A549 treated with GW870086 at 1 μM for 4 hours (cell line): Measurements from ENCODE around the gene SNRNP40. TPM values are rescaled to one million over a fixed set of nuclear protein-coding genes. Genes with fewer than 3 reads are reported as not detected.

ENCODE experiments used
- total RNA-seq: library from RNA; stranded (reverse); fragments of 200-300 nt; extraction: Qiagen RNA extraction; gene quantifications from 5 replicates; pipeline ENCODE4 v1.2.3, GENCODE V29; 2022; ENCODE audit warnings: low read depth

Gene SNRNP40
- total RNA-seq = 40.4 to 45.9 TPM (median 44.5 TPM) in 5 replicates

GRCh38 chr1:31296486-31297276, at the start of gene SNRNP40, which contains the start of gene ZCCHC17:
TSS of gene SNRNP40 (minus strand) at chr1:31296788. CDS start at chr1:31296751, 37 bp downstream.
TSS of gene ZCCHC17 (plus strand) at chr1:31297032. CDS start at chr1:31310099, 13,067 bp downstream.

DNA sequence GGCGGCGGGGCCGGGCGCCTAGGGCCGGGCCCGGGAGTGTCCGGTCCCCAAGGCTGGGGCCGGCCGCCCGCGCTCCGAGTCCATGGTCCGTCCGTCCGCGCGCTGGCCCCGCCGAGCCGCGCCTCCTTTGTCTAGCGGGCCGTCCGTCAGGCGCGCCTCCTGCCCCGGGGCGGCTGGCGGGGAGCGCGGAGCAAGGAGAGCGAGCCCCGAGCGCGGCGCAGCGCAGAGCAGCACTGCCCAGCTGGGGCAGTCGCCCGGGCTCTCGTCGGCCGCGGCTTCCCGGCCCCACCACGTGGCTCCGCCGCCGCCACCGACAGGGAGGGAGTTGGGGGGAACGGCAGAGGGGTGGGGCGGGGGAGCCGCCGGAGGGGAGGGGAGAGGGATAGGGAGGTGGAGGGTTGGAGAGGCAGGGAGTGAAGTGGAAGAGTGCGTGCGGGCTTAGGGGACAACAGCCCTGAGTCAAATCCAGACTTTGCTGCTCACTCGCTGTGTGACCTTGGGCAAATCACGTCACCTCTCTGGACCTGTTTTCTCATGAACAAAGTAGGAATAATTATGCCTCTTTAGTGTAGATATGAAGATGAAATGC, 56.8 kb downstream of the SNRNP40 start, which contains the start of gene NKAIN1:
Gene NKAIN1 (minus strand): TSS at position 235 of the 589 bp plus-strand sequence. CDS start 340 bp downstream, outside the sequence.

Other genes with a start within 250 kb of the SNRNP40 start
- gene PUM1, start 231.1 kb downstream of the SNRNP40 start, total RNA-seq = 23.4 to 31.4 TPM (median 30.2 TPM) in 5 replicates
- 0.97 to 1.6 TPM (median 1.1 TPM) in 5 replicates for gene NKAIN1, start 56.9 kb downstream of the SNRNP40 start, total RNA-seq
- gene ZCCHC17, start 244 bp upstream of the SNRNP40 start, total RNA-seq = 23.7 to 27.2 TPM (median 25.2 TPM) in 5 replicates
- gene FABP3, start 76.3 kb upstream of the SNRNP40 start, total RNA-seq = not detected in 5 replicates
- 18.9 to 32.6 TPM (median 31.6 TPM) in 5 replicates for gene SERINC2, start 116.4 kb upstream of the SNRNP40 start, total RNA-seq